ENCODE data around the gene MYO10. TPM values are rescaled to one million over a fixed set of nuclear protein-coding genes. Genes with fewer than 3 reads are reported as not detected.
A peak's percentile ranks its signal among the peaks of the same experiment; 100 is the strongest.

MYO10 gene
- total RNA-seq, 4 donors from 2014 or later: 51.6 to 190 (median 72.9) TPM

GRCh38 chr5:16916262-16916878 is 19.7 kb downstream of the MYO10 start:
- Histone ChIP-seq H3K4me3 (no peak overlapping the region), H3K4me1 (peaks cover 5 to 37% (median 17%) of the 10 kb centered on the region in 4 donors), H3K27ac (no peak overlapping the region), H3K36me3 (no peaks in the 10 kb centered on the region), H3K27me3 (no peaks in the 10 kb centered on the region), H3K9me3 (no peaks in the 10 kb centered on the region)
- intact Hi-C loops (cut with DNase I; ENCODE audit: low total_unique reads): no loop called here
- no peak for DNase-seq
- WGBS, 2 donors (ENCODE audit: low coverage in 1 of 2): 76 to 83% methylated on average over 3 of the region's 3 CpGs
- TF ChIP-seq, protein P1, sequence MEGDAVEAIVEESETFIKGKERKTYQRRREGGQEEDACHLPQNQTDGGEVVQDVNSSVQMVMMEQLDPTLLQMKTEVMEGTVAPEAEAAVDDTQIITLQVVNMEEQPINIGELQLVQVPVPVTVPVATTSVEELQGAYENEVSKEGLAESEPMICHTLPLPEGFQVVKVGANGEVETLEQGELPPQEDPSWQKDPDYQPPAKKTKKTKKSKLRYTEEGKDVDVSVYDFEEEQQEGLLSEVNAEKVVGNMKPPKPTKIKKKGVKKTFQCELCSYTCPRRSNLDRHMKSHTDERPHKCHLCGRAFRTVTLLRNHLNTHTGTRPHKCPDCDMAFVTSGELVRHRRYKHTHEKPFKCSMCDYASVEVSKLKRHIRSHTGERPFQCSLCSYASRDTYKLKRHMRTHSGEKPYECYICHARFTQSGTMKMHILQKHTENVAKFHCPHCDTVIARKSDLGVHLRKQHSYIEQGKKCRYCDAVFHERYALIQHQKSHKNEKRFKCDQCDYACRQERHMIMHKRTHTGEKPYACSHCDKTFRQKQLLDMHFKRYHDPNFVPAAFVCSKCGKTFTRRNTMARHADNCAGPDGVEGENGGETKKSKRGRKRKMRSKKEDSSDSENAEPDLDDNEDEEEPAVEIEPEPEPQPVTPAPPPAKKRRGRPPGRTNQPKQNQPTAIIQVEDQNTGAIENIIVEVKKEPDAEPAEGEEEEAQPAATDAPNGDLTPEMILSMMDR (IDR thresholded peaks at IDR 0.05): no peak
- no peak for TF ChIP-seq EP300 (IDR thresholded peaks at IDR 0.05; ENCODE audit: low read depth)
- TF ChIP-seq POLR2A (IDR thresholded peaks at IDR 0.05): no peak
- no peak for TF ChIP-seq POLR2AphosphoS5 (IDR thresholded peaks at IDR 0.05)
- in situ Hi-C loops (cut with MboI; ENCODE audit: low pct_ligation_motif_present in 1 of 4, low pct_unique_long_range_greater_than_20kb in 1 of 4, low sequenced_read_pairs in 3 of 4): no loop called here

DNA sequence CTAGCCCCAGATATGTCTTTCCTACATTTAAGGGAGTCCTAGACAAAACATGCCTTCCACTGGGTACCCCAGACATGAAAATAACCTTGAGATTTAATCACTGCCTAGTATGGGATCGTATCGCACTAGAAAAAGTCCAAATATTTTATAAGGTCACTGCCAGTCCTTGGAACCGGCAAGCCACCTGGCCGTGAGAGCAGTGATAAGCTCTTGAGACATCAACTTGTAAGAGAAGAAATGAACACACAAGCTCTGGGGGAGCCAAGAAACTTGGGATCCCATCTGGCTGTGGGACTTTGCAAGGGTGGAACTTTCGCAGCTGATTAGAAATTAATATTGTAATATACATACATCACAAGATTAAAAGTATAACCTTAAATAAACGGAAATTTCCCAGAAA is 21.5 kb downstream of the MYO10 start:
- TF ChIP-seq, protein P1 (IDR thresholded peaks at IDR 0.05): no peak
- TF ChIP-seq EP300 (IDR thresholded peaks at IDR 0.05; ENCODE audit: low read depth): no peak
- no peak for TF ChIP-seq POLR2AphosphoS5 (IDR thresholded peaks at IDR 0.05)
- TF ChIP-seq POLR2A (IDR thresholded peaks at IDR 0.05): no peak
- H3K4me1 ChIP-seq: peaks cover 5 to 47% (median 15%) of the 10 kb centered on the region in 4 donors
- no peaks in the 10 kb centered on the region for H3K27me3 ChIP-seq
- H3K36me3 ChIP-seq: no peaks in the 10 kb centered on the region
- intact Hi-C loops (cut with DNase I; ENCODE audit: low total_unique reads): no loop called here
- H3K27ac ChIP-seq: peak overlapping the region; percentile 68 to 83 (median 77)
- no peak for DNase-seq
- no peaks in the 10 kb centered on the region for H3K9me3 ChIP-seq
- in situ Hi-C loops (cut with MboI; ENCODE audit: low pct_ligation_motif_present in 1 of 4, low pct_unique_long_range_greater_than_20kb in 1 of 4, low sequenced_read_pairs in 3 of 4): no loop called here
- 57 to 74% methylated on average over 4 to 6 of the region's 6 CpGs for WGBS, 2 donors (ENCODE audit: low coverage in 1 of 2)
- H3K4me3 ChIP-seq: no peak overlapping the region

- in situ Hi-C loops (cut with MboI; ENCODE audit: low pct_ligation_motif_present in 1 of 4, low pct_unique_long_range_greater_than_20kb in 1 of 4, low sequenced_read_pairs in 3 of 4) (no loop called here), intact Hi-C loops (cut with DNase I; ENCODE audit: low total_unique reads) (no loop called here)
- H3K27me3 ChIP-seq: no peaks in the 10 kb centered on the region
- no peaks in the 10 kb centered on the region for H3K36me3 ChIP-seq
- no peaks in the 10 kb centered on the region for H3K9me3 ChIP-seq
- TF ChIP-seq EP300 (IDR thresholded peaks at IDR 0.05; ENCODE audit: low read depth) (no peak), POLR2A (IDR thresholded peaks at IDR 0.05) (no peak), POLR2AphosphoS5 (IDR thresholded peaks at IDR 0.05) (no peak)
- TF ChIP-seq, protein P1 (IDR thresholded peaks at IDR 0.05): no peak
- H3K4me3 ChIP-seq: peak overlapping the region in 1 of 4 donors; percentile 9
- whole genome bisulfite sequencing, 2 donors (ENCODE audit: low coverage in 1 of 2): 55 to 69% methylated on average over 4 to 8 of the region's 8 CpGs
- peaks cover 5 to 49% (median 15%) of the 10 kb centered on the region in 4 donors for H3K4me1 ChIP-seq
- DNase-seq: peak; percentile 62
- H3K27ac ChIP-seq: peak overlapping the region; percentile 68 to 83 (median 77)
These were observed 22.0 kb downstream of the MYO10 start for GRCh38 chr5:16914108-16914435.

DNA sequence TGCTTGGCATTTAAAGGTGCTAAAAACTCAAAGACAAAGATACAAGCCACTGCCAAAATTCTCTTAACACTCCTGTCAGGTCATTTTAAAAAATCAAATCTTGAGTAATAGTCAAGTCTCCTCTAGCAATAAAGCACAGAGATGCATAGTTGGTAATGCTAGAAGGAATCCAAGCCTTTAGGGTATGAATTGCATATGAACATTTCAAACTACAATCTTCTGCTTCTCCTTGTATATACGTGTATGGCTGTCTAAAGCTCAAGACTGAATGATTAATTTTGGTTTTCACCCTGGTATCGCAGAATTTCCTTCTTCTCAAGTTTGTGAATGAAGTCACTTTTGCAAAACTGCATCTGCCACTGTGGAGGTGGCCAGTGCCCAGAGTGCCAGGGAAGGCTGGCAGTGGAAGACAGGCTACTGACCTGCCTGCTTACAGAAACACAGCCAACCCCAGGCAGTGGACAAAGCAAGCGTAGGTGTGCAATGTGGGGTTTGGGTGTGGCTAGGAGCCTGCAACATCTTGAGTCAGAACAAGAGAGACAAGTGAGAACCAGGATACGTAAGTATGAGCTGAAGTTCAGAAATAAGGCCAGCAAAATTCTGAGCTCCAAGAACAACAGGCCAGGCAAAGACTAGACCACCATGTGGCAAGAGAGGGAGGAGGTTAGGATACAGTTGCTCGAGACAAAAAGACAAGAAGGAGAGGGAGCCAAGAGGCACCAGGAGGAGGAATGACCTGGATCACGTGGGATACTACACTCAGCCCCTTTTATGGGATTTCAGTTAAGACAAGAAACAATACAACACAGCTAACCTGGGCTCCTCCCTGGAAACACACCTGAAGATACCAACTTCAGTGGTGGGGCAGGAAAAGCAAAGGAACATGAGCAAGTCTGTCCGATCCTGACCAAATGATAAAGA is 22.6 kb downstream of the MYO10 start:
- intact Hi-C loops (cut with DNase I; ENCODE audit: low total_unique reads): no loop called here
- Histone ChIP-seq H3K27ac (peak overlapping the region; percentile 68 to 83 (median 77)), H3K4me1 (peaks cover 5 to 54% (median 15%) of the 10 kb centered on the region in 4 donors), H3K36me3 (no peaks in the 10 kb centered on the region), H3K9me3 (no peaks in the 10 kb centered on the region), H3K4me3 (peak overlapping the region in 1 of 4 donors; percentile 9), H3K27me3 (no peaks in the 10 kb centered on the region)
- DNase-seq: peak; percentile 66
- TF ChIP-seq EP300 (IDR thresholded peaks at IDR 0.05; ENCODE audit: low read depth) (no peak), POLR2AphosphoS5 (IDR thresholded peaks at IDR 0.05) (peak in 2 of 3 donors; percentile 9 to 41), POLR2A (IDR thresholded peaks at IDR 0.05) (peak; percentile 12)
- TF ChIP-seq, protein P1 (IDR thresholded peaks at IDR 0.05): no peak
- in situ Hi-C loops (cut with MboI; ENCODE audit: low pct_ligation_motif_present in 1 of 4, low pct_unique_long_range_greater_than_20kb in 1 of 4, low sequenced_read_pairs in 3 of 4): no loop called here
- 45 to 51% methylated on average over 6 to 7 of the region's 7 CpGs for WGBS, 2 donors (ENCODE audit: low coverage in 1 of 2)
